HUDEP-2 (cell line): ENCODE data around the gene ARID5B.

Source experiments
- DNase-seq, 76 experiments: peaks; one replicate each; lab custom pipeline; 2025; ENCODE audit not compliant: unreplicated experiment in 76 of 76; lab: John Stamatoyannopoulos, UW

Gene ARID5B

DNA sequence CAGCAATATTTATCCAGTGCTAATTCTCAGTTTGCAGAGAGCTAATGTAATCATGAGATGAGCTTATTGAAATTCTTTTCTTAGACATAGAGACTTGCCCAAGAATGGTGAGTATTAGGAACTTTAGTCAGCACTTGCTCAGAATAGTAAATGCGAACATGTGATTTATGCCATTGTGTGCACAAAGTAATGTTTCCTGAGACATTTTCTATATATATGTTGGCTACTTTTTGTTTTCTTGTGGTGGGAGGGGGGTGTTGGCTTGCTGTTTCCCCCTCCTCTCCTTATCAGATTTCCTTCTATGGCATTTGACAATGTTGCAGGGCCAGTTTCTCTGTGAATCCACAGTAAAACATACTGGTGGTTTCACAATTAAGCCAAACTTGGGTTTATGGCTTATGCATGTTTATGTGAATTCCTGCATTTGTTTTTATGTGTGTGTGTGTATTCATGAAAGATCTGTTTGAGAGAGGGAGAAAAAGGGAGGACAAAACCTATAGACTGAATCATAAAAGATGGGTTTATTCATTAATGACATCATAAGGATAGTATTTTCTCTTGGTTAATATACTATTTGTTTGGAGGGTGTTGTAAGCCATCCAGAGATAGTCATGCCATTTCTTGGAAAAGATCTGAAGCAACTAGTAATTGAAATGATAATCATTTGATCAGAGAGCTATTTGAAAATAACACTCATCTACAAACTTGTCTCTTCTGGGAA is 36.3 kb downstream of the ARID5B start:
- no peak for DNase-seq

DNA sequence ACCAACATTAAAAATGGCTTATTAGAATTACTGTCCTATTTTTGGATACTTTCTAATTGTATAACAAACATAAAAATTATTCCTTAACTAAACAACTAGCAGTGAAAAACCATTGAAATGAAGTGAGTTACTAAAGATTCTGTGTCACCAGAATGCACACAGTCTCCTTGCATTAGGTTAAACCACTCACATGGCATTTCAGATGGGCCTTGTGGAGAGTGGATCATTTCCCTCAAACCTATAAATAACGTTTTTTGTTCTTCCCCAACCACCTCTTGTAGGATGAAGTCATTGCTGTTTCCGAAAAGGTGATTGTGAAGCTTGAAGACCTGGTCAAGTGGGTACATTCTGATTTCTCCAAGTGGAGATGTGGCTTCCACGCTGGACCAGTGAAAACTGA is 38.4 kb downstream of the ARID5B start:
- no peak for DNase-seq

GRCh38 chr10:61941202-61941681 is 39.7 kb downstream of the ARID5B start:
- DNase-seq: no peak

GRCh38 chr10:61942604-61943461 is 41.3 kb downstream of the ARID5B start:
- DNase-seq: peak in 5 of 76 experiments; percentile 2 to 24 (median 21)

- no peak for DNase-seq
Observed at GRCh38 chr10:61943674-61944378, 42.3 kb downstream of the ARID5B start.

GRCh38 chr10:61944410-61945147 is 43.1 kb downstream of the ARID5B start:
- no peak for DNase-seq

DNA sequence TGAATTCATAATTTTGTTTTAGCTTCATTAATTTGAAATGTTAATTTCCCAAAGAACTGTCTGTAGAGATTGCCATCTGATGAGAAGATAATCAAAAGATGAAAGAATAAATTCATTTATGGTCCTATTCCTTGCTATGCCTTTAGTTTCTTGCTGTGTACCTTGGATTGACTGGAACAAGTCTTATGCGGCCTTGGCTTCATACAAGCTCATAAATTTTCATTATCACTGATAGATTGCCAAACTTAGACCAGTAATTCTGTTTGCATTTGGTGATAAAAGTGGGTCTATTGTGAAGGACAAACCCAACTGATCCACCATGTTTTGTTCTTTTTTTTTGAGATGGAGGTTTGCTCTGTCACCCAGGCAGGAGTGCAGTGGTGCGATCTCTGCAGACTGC is 48.2 kb downstream of the ARID5B start:
- DNase-seq: no peak

GRCh38 chr10:61950449-61951143 is 49.1 kb downstream of the ARID5B start:
- no peak for DNase-seq

DNA sequence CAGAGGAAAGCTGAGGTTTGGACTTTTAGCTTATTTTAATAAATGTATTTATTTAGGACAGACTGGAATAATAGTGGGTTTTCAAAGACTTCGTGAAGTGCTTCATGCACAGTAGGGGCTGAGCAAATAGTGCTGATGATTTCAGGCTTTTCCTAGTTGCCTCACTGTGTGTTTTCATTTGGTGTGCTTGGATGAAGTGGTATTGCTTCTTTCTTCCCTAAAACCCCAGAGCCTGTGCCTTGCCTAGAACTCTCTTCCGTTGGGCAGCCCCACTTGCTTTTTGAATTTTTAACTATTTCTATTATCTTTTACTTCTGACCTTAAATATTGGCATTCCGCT is 49.6 kb downstream of the ARID5B start:
- DNase-seq: no peak

GRCh38 chr10:61952028-61952674 is 50.7 kb downstream of the ARID5B start:
- no peak for DNase-seq

- no peak for DNase-seq
Observed at GRCh38 chr10:61953183-61953582, 51.7 kb downstream of the ARID5B start.

DNA sequence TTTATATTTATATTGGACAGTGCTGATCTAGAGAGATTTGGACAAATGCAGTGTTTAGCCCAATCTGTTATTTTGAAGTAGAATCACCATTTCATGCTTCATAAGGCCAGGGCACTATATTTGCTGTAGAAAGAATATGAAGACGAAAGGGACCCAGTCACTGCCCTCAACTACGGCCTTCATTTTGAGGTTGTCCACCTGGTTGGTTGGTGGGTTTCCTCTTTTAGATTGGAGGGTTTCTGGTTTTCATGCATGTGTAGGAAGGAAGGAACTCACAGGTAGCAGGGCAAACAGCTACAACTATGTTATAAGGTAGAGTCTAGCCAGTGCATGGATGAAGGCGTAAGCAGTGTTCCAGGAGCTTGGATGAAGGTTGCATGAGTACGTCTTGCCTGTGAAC is 56.3 kb downstream of the ARID5B start:
- DNase-seq: no peak

DNA sequence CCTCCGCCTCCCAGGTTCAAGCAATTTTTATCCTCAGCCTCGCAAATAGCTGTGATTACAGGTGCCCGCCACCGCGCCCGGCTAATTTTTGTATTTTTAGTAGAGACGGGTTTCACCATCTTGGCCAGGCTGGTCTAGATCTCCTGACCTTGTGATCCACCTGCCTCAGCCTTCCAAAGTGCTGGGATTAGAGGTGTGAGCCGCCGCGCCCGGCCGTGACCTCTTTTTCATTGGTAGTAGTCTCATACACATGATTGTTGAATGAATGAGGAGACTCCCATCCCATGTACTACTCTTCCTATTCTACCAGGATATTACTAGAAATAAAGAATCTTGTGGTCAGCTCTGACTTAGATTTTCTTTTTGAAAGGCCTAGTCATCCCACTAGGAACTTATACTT is 56.8 kb downstream of the ARID5B start:
- no peak for DNase-seq

GRCh38 chr10:61958805-61959204 is 57.3 kb downstream of the ARID5B start:
- no peak for DNase-seq

- DNase-seq: no peak
Observed at GRCh38 chr10:61959814-61960213, 58.3 kb downstream of the ARID5B start.

DNA sequence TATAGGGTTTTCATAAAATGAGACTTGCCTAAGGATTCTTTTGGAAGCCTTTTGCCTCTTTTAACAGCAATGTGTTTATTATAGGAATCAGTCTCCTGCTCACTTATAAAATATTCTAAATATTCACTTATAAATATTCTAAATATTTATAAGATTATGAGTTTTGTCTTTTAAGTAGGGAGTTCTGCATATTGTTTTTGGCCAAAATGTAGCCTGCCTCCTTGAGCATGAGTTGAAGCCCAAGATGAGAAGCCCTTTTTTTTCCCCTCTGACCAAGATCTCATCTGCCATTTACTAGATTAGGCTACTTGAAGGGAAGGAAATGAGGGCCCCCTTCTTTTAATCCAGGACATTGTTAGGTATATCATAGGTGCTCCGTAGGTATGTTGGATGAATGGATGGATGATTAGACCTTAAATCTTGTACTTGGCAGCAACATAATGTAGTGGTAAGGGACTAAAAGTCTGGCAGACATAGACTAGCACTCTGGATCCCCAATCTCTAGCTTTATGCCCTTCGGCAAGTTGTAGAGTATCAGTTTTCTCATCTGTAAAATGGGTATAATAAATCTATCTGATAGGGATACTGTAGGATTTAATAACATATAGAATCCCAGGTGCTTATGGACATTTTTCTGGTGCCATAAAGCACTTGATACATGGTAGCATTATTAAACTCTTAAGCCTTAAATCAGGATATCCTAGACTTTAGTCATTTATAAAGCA is 59.1 kb downstream of the ARID5B start:
- no peak for DNase-seq

DNA sequence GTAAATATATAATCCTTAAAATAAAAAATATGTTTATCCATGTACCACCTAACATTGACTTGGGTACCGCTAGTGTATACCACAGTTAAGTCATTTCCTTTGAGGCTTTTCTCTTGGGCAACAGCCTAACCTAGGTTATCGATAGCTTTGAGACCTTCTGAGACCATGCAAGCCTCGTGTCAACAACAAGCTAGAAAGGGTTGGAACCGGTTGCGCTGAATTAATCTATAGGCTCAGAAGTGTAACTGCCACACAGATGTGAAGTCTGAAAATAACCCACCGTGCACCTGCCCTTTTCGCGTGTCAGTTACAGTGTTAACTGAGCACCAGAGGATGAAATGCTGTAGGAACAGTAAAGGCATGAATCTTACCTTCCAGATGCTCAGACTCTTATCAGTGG is 59.8 kb downstream of the ARID5B start:
- no peak for DNase-seq

GRCh38 chr10:61962971-61963370 is 61.5 kb downstream of the ARID5B start:
- DNase-seq: no peak

DNA sequence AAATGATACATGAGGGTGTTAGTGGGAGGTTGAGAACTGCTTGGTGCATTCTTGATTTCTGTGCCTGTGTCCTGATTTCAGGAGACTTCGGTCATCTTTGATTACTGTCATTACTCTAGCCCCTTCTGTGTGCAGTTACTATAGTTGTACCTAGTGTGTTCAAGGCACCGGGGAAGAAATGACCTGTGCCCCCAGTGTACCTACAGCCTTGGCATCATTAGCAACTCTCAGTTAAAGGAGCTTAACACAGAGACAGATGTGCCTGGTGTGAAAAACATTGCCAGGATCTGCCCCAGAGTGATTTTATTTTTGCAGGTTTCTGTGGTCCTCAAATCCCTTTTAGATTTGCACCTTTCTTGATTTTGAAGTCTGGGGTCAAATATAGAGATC is 62.2 kb downstream of the ARID5B start:
- DNase-seq: no peak
